RWPE1 (cell line): ENCODE data around the gene MAN1A1.

Source experiments
- CTCF ChIA-PET: fragments of 350-600 bp; sonication (Branson Sonifier 250); formaldehyde crosslinking; extraction: SDS; loops from one replicate; lab custom pipeline; 2021; lab: Yijun Ruan, JAX
- POLR2A ChIA-PET: fragments of 400-600 bp; formaldehyde crosslinking; extraction: SDS; loops from one replicate; lab custom pipeline; 2020; ENCODE audit warnings: antibody characterized with exemption; ENCODE audit not compliant: low non-redundant PET; lab: Yijun Ruan, JAX
- DNase-seq: peaks from one replicate; pipeline ENCODE4 v3.0.0; 2012; ENCODE audit warnings: low spot score
- H3K27ac ChIP-seq: fragments of 450-650 bp; 2 replicates; pipeline ENCODE4 v1.5.1; 2017
- CTCF ChIP-seq: fragments of 450-650 bp; conservative IDR thresholded peaks from 2 replicates; pipeline ENCODE4 v1.5.1; 2017; ENCODE audit warnings: low read depth, mild to moderate bottlenecking

MAN1A1 gene

GRCh38 chr6:119207327-119207726 lies 142.2 kb downstream of the MAN1A1 start:
- no peak for DNase-seq
- ChIA-PET POLR2A (no interaction called here), CTCF (no interaction called here)
- no peak for TF ChIP-seq CTCF
- no peak overlapping the region for H3K27ac ChIP-seq

DNA sequence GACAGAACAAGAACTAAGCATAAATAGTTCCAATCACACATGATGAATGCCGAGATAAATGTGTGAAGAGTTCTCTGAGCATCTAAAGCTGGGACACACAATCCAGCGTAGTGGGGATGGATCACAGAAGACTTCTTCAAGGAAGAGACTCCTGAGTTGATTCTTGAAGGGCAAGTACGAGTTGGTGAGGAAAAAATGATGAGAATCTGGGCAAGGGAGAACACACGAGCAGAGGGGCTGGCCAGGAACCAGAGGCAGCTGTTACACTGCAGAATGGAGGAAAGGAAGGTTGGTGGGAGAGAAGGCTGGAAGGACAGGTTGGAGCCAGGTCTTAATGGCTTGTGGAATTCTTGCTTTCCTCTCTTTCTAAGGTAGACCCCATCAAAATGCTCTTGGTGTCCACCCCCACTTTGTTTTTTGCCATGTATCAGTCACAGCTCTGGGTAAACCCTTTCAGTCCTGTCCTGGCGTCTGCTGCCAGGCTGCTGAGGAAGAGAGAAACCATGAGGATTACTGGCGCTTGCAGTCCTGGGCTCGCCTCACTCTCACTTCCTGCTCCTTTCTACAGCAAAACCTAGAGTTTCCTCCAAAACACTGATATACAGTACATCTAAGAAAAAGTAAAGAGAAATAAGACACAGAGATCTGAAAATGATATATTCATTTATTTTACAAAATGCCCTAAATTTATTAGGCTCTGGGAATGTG lies 143.5 kb downstream of the MAN1A1 start:
- no peak for TF ChIP-seq CTCF
- no peak overlapping the region for H3K27ac ChIP-seq
- no peak for DNase-seq
- ChIA-PET CTCF (interaction anchor here (0.6 to 0.7 kb wide), 2 partner anchors 67 to 80 kb away, joined by 3 read pairs; no protein-coding TSS in a partner anchor), POLR2A (no interaction called here)

- CTCF ChIA-PET, result no interaction called here
- no peak for DNase-seq
- no peak for TF ChIP-seq CTCF
- H3K27ac ChIP-seq, result no peak overlapping the region
- POLR2A ChIA-PET, result no interaction called here
Measured at GRCh38 chr6:119204719-119205118, 144.8 kb downstream of the MAN1A1 start.

- ChIA-PET POLR2A (no interaction called here), CTCF (interaction anchor here (0.6 kb wide), 1 partner anchor 18 kb away, joined by 4 read pairs; no protein-coding TSS in a partner anchor)
- DNase-seq, result no peak
- no peak overlapping the region for H3K27ac ChIP-seq
- TF ChIP-seq CTCF, result no peak
Measured at GRCh38 chr6:119201480-119201879, 148.1 kb downstream of the MAN1A1 start.

DNA sequence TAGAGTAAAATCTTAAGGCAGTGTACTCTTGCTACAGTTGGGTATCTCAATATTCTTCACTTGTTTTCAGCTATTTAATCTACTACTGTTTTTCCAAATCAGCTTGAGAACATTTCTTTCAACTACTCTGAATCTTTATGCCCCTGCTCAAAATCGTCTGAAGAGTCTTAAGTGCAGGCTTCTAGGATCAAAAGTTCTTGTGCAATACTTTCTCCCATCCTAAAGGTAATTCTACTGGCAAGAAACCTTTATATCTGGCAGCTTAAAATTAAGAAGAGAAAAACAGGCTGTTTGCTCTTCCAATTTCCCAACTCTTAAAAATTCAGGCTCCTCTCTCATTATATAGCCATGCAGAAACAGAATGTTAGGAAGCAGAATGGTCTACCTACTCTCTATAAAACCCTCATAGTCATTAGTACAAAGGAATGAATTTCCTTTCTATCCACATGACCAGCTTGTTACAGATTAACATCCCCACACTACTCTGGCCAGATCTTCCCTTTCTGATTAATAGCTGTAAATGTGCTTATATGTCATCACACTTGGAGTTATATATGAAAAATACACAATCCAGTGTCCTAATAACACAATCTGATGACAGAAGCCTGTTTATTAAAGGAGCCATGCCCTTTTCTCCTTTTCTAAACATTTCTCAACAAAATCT lies 148.9 kb downstream of the MAN1A1 start:
- no peak for TF ChIP-seq CTCF
- ChIA-PET CTCF (no interaction called here), POLR2A (no interaction called here)
- DNase-seq, result no peak
- H3K27ac ChIP-seq, result no peak overlapping the region

DNA sequence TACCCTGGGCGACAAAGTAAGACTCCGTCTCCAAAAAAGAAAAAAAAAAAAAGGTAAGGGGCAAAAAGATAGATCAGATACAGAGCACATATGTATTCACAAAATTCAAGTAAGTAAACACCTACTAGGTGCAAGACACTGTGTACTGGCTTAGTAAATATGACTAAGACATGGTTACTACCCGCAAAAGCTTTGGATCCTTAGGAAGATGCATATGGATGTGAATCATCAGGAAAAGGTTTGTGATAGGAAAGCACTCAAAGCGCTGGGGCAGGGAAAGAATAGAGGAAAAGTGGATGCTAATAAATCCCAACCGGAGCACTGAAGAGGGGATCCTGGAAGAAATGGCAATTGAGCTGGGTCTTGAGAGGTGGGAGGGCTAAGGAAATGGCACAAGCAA lies 152.3 kb downstream of the MAN1A1 start:
- H3K27ac ChIP-seq, result no peak overlapping the region
- POLR2A ChIA-PET, result no interaction called here
- no peak for DNase-seq
- TF ChIP-seq CTCF, result no peak
- CTCF ChIA-PET, result no interaction called here
